ENCODE measurements around the gene C5orf58. TPM values are rescaled to one million over a fixed set of nuclear protein-coding genes. Genes with fewer than 3 reads are reported as not detected.

The C5orf58 gene
- total and polyA plus RNA-seq, 9 of the 15 experiments (the other 6 are each of a cell fraction or from before 2014, with no cell fraction given), result 1.5 to 7.6 (median 5.3) TPM

DNA sequence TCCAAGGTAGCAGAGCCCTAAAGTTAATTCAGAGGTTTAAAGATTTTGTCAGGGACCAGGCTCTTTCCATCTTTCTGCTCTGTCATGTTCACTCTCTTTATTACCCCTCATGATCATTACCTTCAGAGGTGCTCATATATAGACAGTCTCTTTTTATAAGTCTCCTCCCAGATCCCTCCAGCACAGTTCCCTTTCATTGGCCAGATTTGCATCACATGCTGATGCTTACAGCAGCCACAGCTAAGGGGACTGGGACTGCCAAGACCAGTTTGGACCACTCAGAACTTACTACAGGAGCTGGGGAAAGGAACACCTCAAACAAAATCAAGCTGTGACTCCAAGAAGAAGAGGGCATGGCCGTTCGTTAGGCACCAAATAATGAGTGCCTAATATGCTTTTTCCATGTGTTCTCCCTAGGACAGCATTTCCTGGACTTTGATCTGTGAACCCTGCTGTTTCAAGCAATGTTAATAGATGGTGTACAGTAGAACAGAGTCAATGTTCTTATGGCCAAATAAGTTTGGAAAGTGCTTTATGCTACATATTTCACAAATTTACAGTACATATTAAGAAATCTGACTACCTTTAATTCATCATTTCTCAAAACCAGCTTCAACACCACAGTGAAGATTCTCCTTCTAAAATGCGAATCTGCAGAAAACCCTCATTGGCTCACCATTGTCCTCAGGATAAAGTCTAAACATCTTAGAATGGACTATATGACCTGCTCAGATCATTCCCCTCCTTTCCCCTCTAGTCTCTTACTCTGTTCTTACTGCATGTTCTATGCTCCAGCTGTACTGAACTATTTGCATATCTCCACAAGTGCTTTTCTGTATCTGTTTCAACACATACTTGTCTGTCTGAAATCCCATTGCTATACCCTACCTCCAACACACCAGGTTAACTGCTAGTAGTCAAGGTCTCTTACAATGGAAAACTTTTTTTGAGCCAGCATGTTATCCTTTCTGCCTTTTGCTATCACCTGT is 3.4 kb downstream of the C5orf58 start:
- ChIA-PET POLR2A (no interaction called here), CTCF (ENCODE audit: low intra/inter-chr PET ratio) (no interaction called here)
- TF ChIP-seq, protein P1, sequence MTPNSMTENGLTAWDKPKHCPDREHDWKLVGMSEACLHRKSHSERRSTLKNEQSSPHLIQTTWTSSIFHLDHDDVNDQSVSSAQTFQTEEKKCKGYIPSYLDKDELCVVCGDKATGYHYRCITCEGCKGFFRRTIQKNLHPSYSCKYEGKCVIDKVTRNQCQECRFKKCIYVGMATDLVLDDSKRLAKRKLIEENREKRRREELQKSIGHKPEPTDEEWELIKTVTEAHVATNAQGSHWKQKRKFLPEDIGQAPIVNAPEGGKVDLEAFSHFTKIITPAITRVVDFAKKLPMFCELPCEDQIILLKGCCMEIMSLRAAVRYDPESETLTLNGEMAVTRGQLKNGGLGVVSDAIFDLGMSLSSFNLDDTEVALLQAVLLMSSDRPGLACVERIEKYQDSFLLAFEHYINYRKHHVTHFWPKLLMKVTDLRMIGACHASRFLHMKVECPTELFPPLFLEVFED (CRISPR knock-in tag; conservative IDR thresholded peaks at IDR 0.05), result no peak
- no peak for TF ChIP-seq SMAD1 (IDR thresholded peaks at IDR 0.05; ENCODE audit: low read depth, low read length, partially characterized antibody)
- TF ChIP-seq, protein P2, sequence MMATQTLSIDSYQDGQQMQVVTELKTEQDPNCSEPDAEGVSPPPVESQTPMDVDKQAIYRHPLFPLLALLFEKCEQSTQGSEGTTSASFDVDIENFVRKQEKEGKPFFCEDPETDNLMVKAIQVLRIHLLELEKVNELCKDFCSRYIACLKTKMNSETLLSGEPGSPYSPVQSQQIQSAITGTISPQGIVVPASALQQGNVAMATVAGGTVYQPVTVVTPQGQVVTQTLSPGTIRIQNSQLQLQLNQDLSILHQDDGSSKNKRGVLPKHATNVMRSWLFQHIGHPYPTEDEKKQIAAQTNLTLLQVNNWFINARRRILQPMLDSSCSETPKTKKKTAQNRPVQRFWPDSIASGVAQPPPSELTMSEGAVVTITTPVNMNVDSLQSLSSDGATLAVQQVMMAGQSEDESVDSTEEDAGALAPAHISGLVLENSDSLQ (IDR thresholded peaks at IDR 0.05), result no peak
- TF ChIP-seq, protein P3, sequence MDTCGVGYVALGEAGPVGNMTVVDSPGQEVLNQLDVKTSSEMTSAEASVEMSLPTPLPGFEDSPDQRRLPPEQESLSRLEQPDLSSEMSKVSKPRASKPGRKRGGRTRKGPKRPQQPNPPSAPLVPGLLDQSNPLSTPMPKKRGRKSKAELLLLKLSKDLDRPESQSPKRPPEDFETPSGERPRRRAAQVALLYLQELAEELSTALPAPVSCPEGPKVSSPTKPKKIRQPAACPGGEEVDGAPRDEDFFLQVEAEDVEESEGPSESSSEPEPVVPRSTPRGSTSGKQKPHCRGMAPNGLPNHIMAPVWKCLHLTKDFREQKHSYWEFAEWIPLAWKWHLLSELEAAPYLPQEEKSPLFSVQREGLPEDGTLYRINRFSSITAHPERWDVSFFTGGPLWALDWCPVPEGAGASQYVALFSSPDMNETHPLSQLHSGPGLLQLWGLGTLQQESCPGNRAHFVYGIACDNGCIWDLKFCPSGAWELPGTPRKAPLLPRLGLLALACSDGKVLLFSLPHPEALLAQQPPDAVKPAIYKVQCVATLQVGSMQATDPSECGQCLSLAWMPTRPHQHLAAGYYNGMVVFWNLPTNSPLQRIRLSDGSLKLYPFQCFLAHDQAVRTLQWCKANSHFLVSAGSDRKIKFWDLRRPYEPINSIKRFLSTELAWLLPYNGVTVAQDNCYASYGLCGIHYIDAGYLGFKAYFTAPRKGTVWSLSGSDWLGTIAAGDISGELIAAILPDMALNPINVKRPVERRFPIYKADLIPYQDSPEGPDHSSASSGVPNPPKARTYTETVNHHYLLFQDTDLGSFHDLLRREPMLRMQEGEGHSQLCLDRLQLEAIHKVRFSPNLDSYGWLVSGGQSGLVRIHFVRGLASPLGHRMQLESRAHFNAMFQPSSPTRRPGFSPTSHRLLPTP (IDR thresholded peaks at IDR 0.05; ENCODE audit: borderline replicate concordance, extremely low read depth, insufficient read length), result no peak
- TF ChIP-seq KDM1A (IDR thresholded peaks at IDR 0.05), result no peak
- no peak for TF ChIP-seq ZNF174 (CRISPR knock-in tag; IDR thresholded peaks at IDR 0.05)
- TF ChIP-seq ETS2 (tag; IDR thresholded peaks at IDR 0.05; ENCODE audit: borderline replicate concordance, poor library complexity, severe bottlenecking), result no peak
- TF ChIP-seq ZNF695 (CRISPR knock-in tag; IDR thresholded peaks at IDR 0.05), result no peak
- Histone ChIP-seq H3K27ac (ENCODE audit: extremely low read depth, low read depth, low read length) (no peak overlapping the region), H3K27me3 (ENCODE audit: control insufficient read depth in 2 of 2, insufficient read depth in 2 of 2, low read length in 2 of 2) (no peaks in the 10 kb centered on the region), H3K79me2 (ENCODE audit: control insufficient read depth, insufficient read depth, low read length) (no peaks in the 10 kb centered on the region), H2AFZ (ENCODE audit: low read depth, low read length) (no peak overlapping the region), H3K4me1 (replicated peaks in 1 of 2; ENCODE audit: control insufficient read depth in 2 of 2, insufficient read depth in 2 of 2, low read length in 2 of 2) (peaks cover 0 to 11% of the 10 kb centered on the region in 2 experiments; a peak in 1 of 5 replicates), H3K4me3 (no peak overlapping the region), H3K4me2 (ENCODE audit: insufficient read depth, low read length) (no peak overlapping the region), H3K36me3 (ENCODE audit: control insufficient read depth, insufficient read depth, low read length) (no peaks in the 10 kb centered on the region), H4K20me1 (replicated peaks; ENCODE audit: control insufficient read depth, insufficient read depth, low read length) (no peaks in the 10 kb centered on the region), H3K9me3 (replicated peaks; ENCODE audit: control insufficient read depth, insufficient read depth, low read depth, low read length) (no peaks in the 10 kb centered on the region), H3K9me1 (ENCODE audit: control insufficient read depth, insufficient read depth, low read length) (no peaks in the 10 kb centered on the region), H3K9ac (ENCODE audit: insufficient read depth in 1 of 2, low read depth in 2 of 2, low read length in 2 of 2) (no peak overlapping the region)
- FAIRE-seq (no peak), DNase-seq (ENCODE audit: extremely low read depth in 1 of 4, low spot score in 3 of 4) (no peak), ATAC-seq (no peak)
- in situ Hi-C loops (cut with MboI), result no loop called here
- BruUV-seq (replicated peaks), result no TSS peak
- 0% methylated on average over 3 of the region's 3 CpGs for WGBS (ENCODE audit: insufficient coverage, low coverage, missing lambda C conversion rate)
- intact Hi-C loops (cut with micrococcal nuclease), result no loop called here
